ENCODE measurements around the gene NCAPD3.

- no peak for TF ChIP-seq FOXM1 (IDR thresholded peaks at IDR 0.05; ENCODE audit: borderline replicate concordance)
- no peak for TF ChIP-seq FOXK2 (IDR thresholded peaks at IDR 0.05)
- no peak for TF ChIP-seq SP1 (IDR thresholded peaks at IDR 0.05)
- TF ChIP-seq ARNT (IDR thresholded peaks at IDR 0.05) = no peak
- TF ChIP-seq TARDBP (IDR thresholded peaks at IDR 0.05) = no peak
- no peak for TF ChIP-seq PKNOX1 (IDR thresholded peaks at IDR 0.05)
- TF ChIP-seq NFRKB (IDR thresholded peaks at IDR 0.05) = no peak
- TF ChIP-seq CTBP1 (IDR thresholded peaks at IDR 0.05; ENCODE audit: borderline replicate concordance) = no peak
- TF ChIP-seq BHLHE40 (IDR thresholded peaks at IDR 0.05; ENCODE audit: borderline replicate concordance) = no peak
- TF ChIP-seq HDGF (IDR thresholded peaks at IDR 0.05; ENCODE audit: borderline replicate concordance) = no peak
- TF ChIP-seq FOXA1 (IDR thresholded peaks at IDR 0.05) = no peak
- no peak for TF ChIP-seq ELF4 (IDR thresholded peaks at IDR 0.05)
- no peak for TF ChIP-seq SUZ12 (IDR thresholded peaks at IDR 0.05)
- TF ChIP-seq ZNF384 (IDR thresholded peaks at IDR 0.05) = no peak
Measured at GRCh38 chr11:134270250-134270714, 46.5 kb upstream of the NCAPD3 start.

Data from HEK293T (cell line).